ENCODE data around the gene NDUFS8.

GRCh38 chr11:68014157-68014946, 16.1 kb upstream of the NDUFS8 start:
- TF ChIP-seq CTCF (IDR thresholded peaks at IDR 0.05) (no peak), POLR2A (IDR thresholded peaks at IDR 0.05) (peak in 1 of 4 donors; percentile 65), EP300 (IDR thresholded peaks at IDR 0.05) (peak in 2 of 4 donors; percentile 40 to 87), POLR2AphosphoS5 (IDR thresholded peaks at IDR 0.05) (peak in 1 of 2 donors; percentile 48)
